ENCODE results near the gene DMTF1. TPM values are rescaled to one million over a fixed set of nuclear protein-coding genes. Genes with fewer than 3 reads are reported as not detected.

DMTF1 gene
- total and polyA plus RNA-seq, 9 of the 15 experiments (the other 6 are each of a cell fraction or from before 2014, with no cell fraction given), result 25.7 to 208 (median 74.7) TPM

GRCh38 chr7:87148332-87148955 lies 3.8 kb upstream of the DMTF1 start (continued):
- TF ChIP-seq HNRNPK (IDR thresholded peaks at IDR 0.05; ENCODE audit: low read depth, low read length, poor library complexity, severe bottlenecking), result no peak
- TF ChIP-seq TCF7 (IDR thresholded peaks at IDR 0.05; ENCODE audit: borderline replicate concordance), result no peak
- TF ChIP-seq CREB1 (IDR thresholded peaks at IDR 0.05), result no peak
- TF ChIP-seq CREB1 (CRISPR knock-in tag; IDR thresholded peaks at IDR 0.05), result no peak
- no peak for TF ChIP-seq EWSR1 (IDR thresholded peaks at IDR 0.05; ENCODE audit: borderline replicate concordance, low read depth, partially characterized antibody)
- no peak for TF ChIP-seq ETS2 (tag; IDR thresholded peaks at IDR 0.05; ENCODE audit: borderline replicate concordance, poor library complexity, severe bottlenecking)
- peak; percentile 96 for TF ChIP-seq DEAF1 (CRISPR knock-in tag; IDR thresholded peaks at IDR 0.05)
- peak; percentile 43 to 64; a peak in 2 of 4 replicates for TF ChIP-seq MLLT1 (IDR thresholded peaks at IDR 0.05)
- TF ChIP-seq HNRNPLL (IDR thresholded peaks at IDR 0.05; ENCODE audit: low read depth, low read length, poor library complexity, severe bottlenecking), result no peak
- TF ChIP-seq FOSL1 (tag; conservative IDR thresholded peaks at IDR 0.05), result 0 out of 2 replicates have a peak, but pooled peaks have one; percentile 21
- no peak for TF ChIP-seq PHB (CRISPR knock-in tag; IDR thresholded peaks at IDR 0.05)
- TF ChIP-seq DIDO1 (tag; IDR thresholded peaks at IDR 0.05; ENCODE audit: low read depth), result 0 out of 2 replicates have a peak, but pooled peaks have one; percentile 16
- no peak for TF ChIP-seq BHLHE40 (IDR thresholded peaks at IDR 0.05; ENCODE audit: low read length)
- no peak for TF ChIP-seq RNF2 (IDR thresholded peaks at IDR 0.05)
- TF ChIP-seq FOXK2 (conservative IDR thresholded peaks at IDR 0.05 in 1 of 2, IDR thresholded peaks at IDR 0.05 in 1 of 2; ENCODE audit: low read depth in 2 of 2), result peak; percentile 26 to 54; a peak in 1 of 4 replicates
- TF ChIP-seq TEAD1 (CRISPR knock-in tag; IDR thresholded peaks at IDR 0.05), result no peak
- 0 out of 2 replicates have a peak, but pooled peaks have one; percentile 17 for TF ChIP-seq FOXM1 (IDR thresholded peaks at IDR 0.05; ENCODE audit: low read depth)
- TF ChIP-seq FOXM1 (CRISPR knock-in tag; IDR thresholded peaks at IDR 0.05; ENCODE audit: low read depth), result no peak
- no peak for TF ChIP-seq ZBTB7A (IDR thresholded peaks at IDR 0.05; ENCODE audit: borderline replicate concordance, control insufficient read depth, low read depth, low read length)
- peak; percentile 82; the same call in 1 of the 2 replicates for TF ChIP-seq DNMT1 (IDR thresholded peaks at IDR 0.05)
- TF ChIP-seq ZZZ3 (IDR thresholded peaks at IDR 0.05), result no peak
- TF ChIP-seq MTA1 (IDR thresholded peaks at IDR 0.05; ENCODE audit: borderline replicate concordance), result no peak
- TF ChIP-seq PHF8 (IDR thresholded peaks at IDR 0.05; ENCODE audit: borderline replicate concordance, low read length), result no peak
- 0 out of 2 replicates have a peak, but pooled peaks have one; percentile 4 for TF ChIP-seq NKRF (IDR thresholded peaks at IDR 0.05; ENCODE audit: borderline replicate concordance)

Measured in K562 (cell line).